Cortex of kidney (tissue), 1 donor: Measurements from ENCODE around the gene UNK.
"Not testable (repeated sequence)": the region's sequence is repeated elsewhere in the genome, so short reads cannot be mapped to it uniquely, and the experiment has no call there.

Experiments used
- DNase-seq: peaks from one replicate; lab custom pipeline; 2025; lab: John Stamatoyannopoulos, UW

The UNK gene

DNA sequence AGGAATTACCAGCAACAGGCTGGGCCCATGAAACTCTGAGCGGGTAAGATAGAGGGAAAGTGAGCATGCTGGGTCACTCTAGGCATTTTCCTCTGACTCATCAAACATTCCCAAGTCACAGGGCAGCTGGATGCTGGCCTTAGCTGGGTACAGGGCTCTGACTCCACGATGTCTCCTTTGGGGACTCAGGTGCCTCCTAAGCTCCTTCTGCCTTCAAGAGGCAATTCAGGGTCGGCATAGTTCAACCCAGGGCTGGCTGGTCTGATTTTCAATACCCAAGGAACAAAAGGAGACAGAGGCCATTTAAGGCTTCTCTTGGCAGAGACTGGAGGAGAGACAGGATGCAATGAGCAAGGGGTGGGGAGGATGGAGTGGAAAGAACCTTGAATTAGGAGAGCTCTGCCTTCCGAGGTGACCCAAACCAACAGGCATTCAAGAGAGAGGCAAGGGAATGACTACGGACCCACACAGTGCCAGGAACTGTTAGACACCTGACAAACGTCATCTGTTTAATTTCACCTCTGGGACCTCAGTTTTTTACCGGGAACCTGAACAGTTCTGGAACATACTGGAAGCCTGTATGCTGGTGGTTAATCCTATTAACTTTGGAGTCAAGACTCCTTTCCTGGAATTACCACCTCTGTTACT, 69.6 kb downstream of the UNK start:
- no peak for DNase-seq

DNA sequence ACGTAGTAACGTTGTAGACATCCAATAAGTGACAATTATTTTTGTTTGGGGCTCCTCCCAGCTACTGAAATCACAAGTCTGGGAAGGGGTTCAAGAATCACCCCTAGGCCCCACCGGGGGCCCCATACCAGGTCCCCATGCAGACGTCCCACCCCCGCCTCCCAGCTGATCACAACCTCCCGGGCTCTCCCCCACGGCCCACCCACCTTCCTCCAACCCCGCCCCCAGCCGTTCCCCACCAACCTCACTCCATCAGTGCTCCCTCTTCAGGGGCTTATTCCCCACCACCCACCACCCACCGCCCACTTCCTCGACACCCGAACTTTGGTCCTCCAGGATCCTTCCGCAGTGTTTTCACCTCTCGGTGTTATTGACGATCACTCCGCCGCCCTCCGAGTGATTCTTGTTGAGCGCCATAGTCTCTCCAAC, 70.3 kb downstream of the UNK start:
- no peak for DNase-seq

DNA sequence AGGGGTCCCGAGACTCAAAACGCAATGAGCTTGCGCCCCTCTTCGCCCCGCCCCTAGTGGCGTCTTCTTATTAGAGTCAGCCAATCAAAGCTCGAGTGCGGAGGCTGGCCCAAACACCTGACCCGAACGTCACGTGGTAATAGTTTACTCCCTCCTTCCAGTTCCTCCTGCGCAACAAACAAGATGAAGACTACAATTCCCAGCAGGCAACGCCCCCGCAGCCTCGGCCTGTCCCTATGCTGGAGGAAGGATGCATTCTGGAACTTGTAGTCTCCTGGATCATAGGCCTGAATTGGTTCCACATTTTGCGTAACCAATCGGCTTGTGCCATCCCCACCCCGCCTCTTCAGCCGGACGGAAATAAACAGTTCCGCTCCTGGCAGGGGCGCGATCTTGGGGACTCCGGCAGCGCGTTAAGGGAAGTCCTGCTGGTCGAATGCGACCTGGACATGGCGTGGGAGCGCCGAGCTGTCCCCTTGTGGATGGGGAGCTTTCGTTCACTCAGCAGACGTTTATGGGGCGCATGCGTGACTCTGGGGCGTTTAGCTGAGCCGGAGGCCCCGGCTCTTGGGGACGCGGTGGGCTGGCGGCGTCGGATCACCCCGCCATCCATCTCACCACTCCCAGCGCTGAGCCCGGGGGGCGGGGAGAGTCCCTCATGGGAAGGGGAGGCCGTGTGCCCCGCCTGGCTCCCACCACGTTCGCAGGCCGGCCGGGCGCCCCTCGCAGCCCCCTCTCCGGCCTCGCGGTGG, 70.9 kb downstream of the UNK start, which contains the start of gene WBP2:
TSS of gene WBP2 (minus strand) at position 26 of the 752 bp plus-strand sequence. CDS start 38 bp downstream, outside the sequence.
- no peak for DNase-seq

GRCh38 chr17:75856062-75856756, 71.6 kb downstream of the UNK start:
- DNase-seq: no peak

DNA sequence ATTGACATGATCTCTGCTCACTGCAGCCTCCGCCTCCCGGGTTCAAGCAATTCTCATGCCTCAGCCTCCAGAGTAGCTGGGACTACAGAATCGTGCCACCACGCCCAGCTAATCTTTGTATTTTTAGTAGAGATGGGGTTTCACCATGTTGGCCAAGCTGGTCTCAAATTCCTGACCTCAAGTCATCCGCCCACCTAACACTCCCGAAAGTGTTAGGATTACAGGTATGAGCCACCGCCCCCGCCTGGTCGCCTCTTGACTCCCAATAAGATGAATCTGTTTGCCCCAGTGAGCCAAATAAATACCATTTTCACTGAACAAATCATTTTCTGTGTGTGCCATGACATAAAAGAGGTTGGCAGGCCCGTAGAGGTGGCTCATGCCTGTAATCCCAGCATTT, 74.8 kb downstream of the UNK start:
- DNase-seq: not testable (repeated sequence)

DNA sequence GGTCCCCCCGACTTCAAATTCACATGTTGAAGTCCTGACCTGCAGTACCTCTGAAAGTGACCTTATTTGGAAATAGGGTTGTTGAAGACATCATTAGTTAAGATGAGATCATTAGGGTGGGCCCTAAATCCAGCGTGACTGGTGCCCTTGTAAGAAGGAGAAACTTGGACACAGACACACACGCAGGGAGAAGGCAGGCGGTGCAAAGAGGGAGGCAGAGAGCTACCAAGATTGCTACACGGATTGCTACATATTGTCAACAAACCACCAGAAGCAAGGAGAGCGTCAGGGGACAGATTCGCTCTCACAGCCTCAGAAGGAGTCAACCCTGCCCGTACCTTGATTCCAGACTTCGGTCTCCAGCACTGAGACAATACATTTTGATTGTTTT, 77.3 kb downstream of the UNK start:
- no peak for DNase-seq

- DNase-seq: no peak
Observed at GRCh38 chr17:75864448-75864871, 79.9 kb downstream of the UNK start.

- DNase-seq: not testable (repeated sequence)
Observed at GRCh38 chr17:75864887-75865286, 80.3 kb downstream of the UNK start.

GRCh38 chr17:75865404-75866188, 81.0 kb downstream of the UNK start:
- DNase-seq: not testable (repeated sequence)

- DNase-seq: not testable (repeated sequence)
Observed at GRCh38 chr17:75868730-75869281, 84.2 kb downstream of the UNK start.

GRCh38 chr17:75869282-75870141, 84.9 kb downstream of the UNK start:
- no peak for DNase-seq

GRCh38 chr17:75870228-75870627, 85.6 kb downstream of the UNK start:
- not testable (repeated sequence) for DNase-seq

GRCh38 chr17:75872434-75873351, 88.1 kb downstream of the UNK start:
- no peak for DNase-seq

GRCh38 chr17:75873587-75874322, 89.1 kb downstream of the UNK start:
- no peak for DNase-seq

GRCh38 chr17:75874323-75875181, 89.9 kb downstream of the UNK start:
- no peak for DNase-seq
